T-helper 9 cell (primary cell): ENCODE measurements around the gene ETF1.

ENCODE experiments used
- DNase-seq: peaks from one replicate; pipeline ENCODE4 v3.0.0-alpha.2; 2020
- total RNA-seq, 2 donors: gene quantifications; one replicate each; lab custom pipeline; 2026; lab: John Stamatoyannopoulos, UW

The ETF1 gene
- total RNA-seq = 147 to 351 reads per million in 2 donors

GRCh38 chr5:138542956-138543729 is at the start of gene ETF1:
Gene ETF1, minus strand, starts transcription at chr5:138543236. Its CDS starts 318 bp downstream, at chr5:138542918.
- DNase-seq = peak; percentile 99

- DNase-seq = no peak
These were observed 45.2 kb upstream of the ETF1 start for GRCh38 chr5:138588013-138588788.

- no peak for DNase-seq
These were observed 42.1 kb upstream of the ETF1 start for GRCh38 chr5:138585157-138585556.

GRCh38 chr5:138583984-138584637 is 41.1 kb upstream of the ETF1 start:
- DNase-seq = no peak

- no peak for DNase-seq
These were observed 39.9 kb upstream of the ETF1 start for GRCh38 chr5:138582959-138583358.

GRCh38 chr5:138580777-138581176 is 37.7 kb upstream of the ETF1 start:
- DNase-seq = no peak

GRCh38 chr5:138580001-138580400 is 37.0 kb upstream of the ETF1 start:
- no peak for DNase-seq

GRCh38 chr5:138579517-138579863 is 36.5 kb upstream of the ETF1 start:
- DNase-seq = no peak

GRCh38 chr5:138577452-138577851 is 34.4 kb upstream of the ETF1 start:
- DNase-seq = no peak

- peak; percentile 90 for DNase-seq
These were observed 32.4 kb upstream of the ETF1 start, which contains the start of gene HSPA9 for GRCh38 chr5:138575194-138576015. Gene HSPA9, minus strand, starts transcription at chr5:138575401. Its CDS starts 83 bp downstream, at chr5:138575318.

GRCh38 chr5:138574744-138575193 is 31.7 kb upstream of the ETF1 start:
- DNase-seq = no peak

GRCh38 chr5:138573949-138574670 is 31.1 kb upstream of the ETF1 start:
- DNase-seq = no peak

GRCh38 chr5:138573223-138573622 is 30.2 kb upstream of the ETF1 start:
- no peak for DNase-seq

- DNase-seq = no peak
These were observed 27.8 kb upstream of the ETF1 start for GRCh38 chr5:138570871-138571270.

GRCh38 chr5:138569782-138570181 is 26.7 kb upstream of the ETF1 start:
- no peak for DNase-seq

- no peak for DNase-seq
These were observed 25.2 kb upstream of the ETF1 start for GRCh38 chr5:138568061-138568824.

GRCh38 chr5:138566792-138567191 is 23.8 kb upstream of the ETF1 start:
- DNase-seq = no peak

- no peak for DNase-seq
These were observed 22.2 kb upstream of the ETF1 start for GRCh38 chr5:138565100-138565821.

- no peak for DNase-seq
These were observed 21.2 kb upstream of the ETF1 start for GRCh38 chr5:138564242-138564641.
